GM19397 (cell line): ENCODE data around the gene SPEN.

Experiments
- ATAC-seq: cut with Tn5 transposase; IDR thresholded peaks from one replicate; pipeline ENCODE4 v1.9.1; 2021; ENCODE audit warnings: mild to moderate bottlenecking, moderate library complexity; ENCODE audit not compliant: unreplicated experiment

SPEN gene

DNA sequence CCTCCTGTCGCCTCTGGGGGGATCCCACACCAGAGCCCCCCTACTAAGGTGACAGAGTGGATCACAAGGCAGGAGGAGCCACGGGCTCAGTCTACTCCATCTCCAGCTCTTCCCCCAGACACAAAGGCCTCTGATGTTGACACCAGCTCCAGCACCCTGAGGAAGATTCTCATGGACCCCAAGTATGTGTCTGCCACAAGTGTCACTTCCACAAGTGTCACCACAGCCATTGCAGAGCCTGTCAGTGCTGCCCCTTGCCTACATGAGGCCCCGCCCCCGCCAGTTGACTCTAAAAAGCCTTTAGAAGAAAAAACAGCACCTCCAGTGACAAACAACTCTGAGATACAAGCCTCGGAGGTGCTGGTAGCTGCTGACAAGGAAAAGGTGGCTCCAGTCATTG, 86.2 kb downstream of the SPEN start:
- ATAC-seq = no peak

DNA sequence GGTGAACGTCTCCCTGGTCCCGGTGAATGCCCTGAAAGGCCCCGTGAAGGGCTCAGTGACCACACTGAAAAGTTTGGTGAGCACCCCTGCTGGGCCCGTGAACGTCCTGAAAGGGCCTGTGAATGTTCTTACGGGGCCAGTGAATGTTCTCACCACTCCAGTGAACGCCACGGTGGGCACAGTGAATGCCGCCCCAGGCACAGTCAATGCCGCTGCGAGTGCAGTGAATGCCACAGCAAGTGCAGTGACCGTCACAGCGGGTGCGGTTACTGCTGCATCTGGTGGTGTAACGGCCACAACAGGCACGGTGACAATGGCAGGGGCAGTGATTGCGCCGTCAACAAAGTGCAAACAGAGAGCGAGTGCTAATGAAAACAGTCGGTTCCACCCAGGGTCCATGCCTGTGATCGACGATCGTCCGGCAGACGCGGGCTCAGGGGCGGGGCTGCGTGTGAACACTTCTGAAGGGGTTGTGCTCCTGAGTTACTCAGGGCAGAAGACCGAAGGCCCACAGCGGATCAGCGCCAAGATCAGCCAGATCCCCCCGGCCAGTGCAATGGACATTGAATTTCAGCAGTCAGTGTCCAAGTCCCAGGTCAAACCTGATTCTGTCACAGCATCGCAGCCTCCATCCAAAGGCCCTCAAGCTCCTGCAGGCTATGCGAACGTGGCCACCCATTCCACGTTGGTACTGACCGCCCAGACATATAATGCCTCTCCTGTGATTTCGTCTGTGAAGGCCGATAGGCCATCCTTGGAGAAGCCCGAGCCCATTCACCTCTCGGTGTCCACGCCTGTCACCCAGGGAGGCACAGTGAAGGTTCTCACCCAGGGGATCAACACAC, 86.9 kb downstream of the SPEN start:
- no peak for ATAC-seq

GRCh38 chr1:15935056-15935950, 87.8 kb downstream of the SPEN start:
- no peak for ATAC-seq

GRCh38 chr1:15936025-15936424, 88.5 kb downstream of the SPEN start:
- ATAC-seq = no peak

GRCh38 chr1:15937146-15937545, 89.6 kb downstream of the SPEN start:
- ATAC-seq = no peak

DNA sequence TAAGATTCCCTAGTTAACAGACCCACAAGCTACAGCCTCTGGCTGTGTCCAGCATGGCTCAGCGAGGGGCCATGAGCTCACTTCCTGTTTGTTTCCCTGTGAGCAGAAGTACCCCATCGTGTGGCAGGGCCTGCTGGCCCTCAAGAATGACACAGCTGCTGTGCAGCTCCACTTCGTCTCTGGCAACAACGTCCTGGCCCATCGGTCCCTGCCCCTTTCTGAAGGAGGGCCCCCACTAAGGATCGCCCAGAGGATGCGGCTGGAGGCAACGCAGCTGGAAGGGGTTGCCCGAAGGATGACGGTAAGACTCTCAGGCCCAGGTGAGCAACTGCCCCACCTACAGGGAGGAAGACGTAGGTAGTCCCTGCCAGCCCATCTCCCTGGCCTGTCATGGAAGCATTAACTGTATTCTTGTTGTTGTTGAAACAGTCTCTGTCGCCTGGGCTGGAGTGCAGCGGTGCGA, 90.2 kb downstream of the SPEN start:
- no peak for ATAC-seq

GRCh38 chr1:15938628-15939161, 91.2 kb downstream of the SPEN start:
- ATAC-seq = no peak

DNA sequence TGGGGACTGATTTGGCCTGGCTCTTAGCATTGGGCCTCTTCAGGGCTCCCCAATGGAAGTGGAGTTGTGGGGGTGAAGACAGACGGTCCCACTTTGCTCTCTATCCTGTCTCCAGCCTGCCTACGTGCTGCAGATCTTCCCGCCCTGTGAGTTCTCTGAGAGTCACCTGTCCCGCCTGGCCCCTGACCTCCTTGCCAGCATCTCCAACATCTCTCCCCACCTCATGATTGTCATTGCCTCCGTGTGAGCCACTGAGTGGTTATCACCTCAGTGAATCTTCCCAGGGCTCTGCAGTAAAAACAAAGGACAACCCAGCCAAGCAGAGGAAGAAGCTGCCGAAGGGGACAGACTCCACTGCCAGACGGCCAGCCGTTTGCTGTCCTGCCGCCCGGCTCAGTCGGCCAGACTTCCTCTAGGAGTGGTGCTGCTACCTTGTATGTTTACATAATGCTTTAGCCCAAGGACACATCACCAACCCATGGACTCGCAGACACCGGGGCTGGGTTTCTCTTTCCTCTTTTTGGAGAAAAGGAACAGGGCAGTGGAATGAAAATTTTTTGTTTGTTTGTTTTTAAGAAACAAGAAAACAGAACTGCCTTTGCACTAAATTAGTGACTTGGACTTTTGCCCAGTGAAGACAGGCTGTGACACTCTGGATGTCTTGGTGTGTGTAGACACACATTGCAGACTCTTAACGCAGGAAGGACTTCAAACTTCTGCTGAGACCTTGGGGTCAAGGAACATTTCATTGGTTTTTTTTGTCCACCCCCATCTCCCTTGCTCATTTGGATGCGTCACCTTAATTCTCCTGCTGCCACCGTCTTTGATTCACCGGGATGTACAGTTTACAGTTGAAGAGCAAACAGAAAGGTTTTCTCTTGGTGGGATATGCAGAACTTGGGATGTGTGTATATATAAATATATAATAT, 91.9 kb downstream of the SPEN start:
- ATAC-seq = no peak

- no peak for ATAC-seq
Observed at GRCh38 chr1:15940110-15941043, 92.9 kb downstream of the SPEN start.

GRCh38 chr1:15941044-15941840, 93.7 kb downstream of the SPEN start:
- no peak for ATAC-seq

- no peak for ATAC-seq
Observed at GRCh38 chr1:15941899-15942660, 94.6 kb downstream of the SPEN start.

DNA sequence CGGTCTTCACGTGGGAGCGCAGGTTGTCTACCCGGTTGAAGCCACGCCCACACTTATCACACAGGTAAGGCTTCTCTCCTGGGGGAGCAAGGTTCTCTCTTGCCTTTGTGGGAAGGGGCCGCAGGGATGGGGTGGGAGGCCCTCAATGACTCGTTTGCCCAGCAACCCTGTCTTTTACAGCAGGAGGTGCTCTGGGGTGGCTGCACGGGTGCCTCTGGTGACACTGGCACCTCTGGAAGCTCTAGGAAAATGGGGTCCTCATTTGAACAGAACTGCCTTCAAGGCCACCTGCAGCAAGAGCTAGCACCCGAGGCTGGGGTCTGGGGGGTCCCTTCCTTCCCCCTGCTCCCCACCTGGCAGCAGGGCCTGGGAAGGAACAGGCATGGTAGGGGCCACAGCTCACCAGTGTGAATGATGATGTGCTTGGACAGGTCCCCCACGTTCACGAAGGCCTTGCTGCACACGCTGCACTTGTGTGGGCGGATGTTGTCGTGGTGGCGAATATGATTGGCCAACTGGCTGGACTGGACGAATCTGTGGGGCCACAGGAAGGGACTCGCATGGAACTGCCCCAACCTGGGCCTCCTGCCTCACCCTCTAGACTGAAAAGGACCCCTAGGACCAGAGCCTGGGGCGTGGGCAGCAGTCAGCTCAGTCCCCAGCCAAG, 95.3 kb downstream of the SPEN start:
- ATAC-seq = no peak

- ATAC-seq = no peak
Observed at GRCh38 chr1:15943328-15943991, 96.0 kb downstream of the SPEN start.

- no peak for ATAC-seq
Observed at GRCh38 chr1:15943992-15944307, 96.4 kb downstream of the SPEN start.

DNA sequence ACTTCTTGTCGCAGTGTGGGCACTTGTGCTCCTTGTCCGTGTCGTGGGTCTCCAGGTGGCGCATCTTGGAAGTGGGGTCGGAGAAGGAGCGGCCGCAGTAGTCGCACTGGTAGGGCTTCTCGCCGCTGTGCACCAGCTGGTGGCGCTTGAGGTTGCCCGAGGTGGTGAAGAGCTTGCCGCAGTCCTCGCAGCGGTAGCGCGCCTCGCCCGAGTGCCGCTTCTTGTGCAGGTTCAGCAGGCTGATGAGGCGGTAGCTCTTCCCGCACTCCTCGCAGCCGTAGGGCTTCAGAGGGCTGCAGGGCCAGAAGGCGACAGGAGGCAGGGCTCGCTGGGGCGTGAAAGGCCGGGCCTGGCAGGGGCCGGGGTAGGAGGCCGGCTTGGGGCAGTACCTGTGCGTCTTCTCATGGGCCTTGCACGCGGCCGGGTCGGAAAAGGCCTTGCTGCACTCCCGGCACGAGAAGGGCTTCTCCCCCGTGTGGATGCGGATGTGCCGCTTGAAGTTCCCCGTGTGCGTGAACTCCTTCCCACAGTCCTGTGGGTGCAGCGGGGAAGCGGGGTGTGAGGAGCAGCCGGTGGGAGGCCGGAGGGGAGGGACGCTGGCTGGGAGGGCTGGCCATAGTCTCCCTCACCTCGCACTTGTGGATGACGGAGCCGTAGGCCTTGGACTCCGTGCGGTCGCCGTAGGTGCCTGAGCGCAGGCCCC, 97.0 kb downstream of the SPEN start:
- ATAC-seq = no peak
